Measurements from ENCODE around the gene ZNF358. TPM values are rescaled to one million over a fixed set of nuclear protein-coding genes. Genes with fewer than 3 reads are reported as not detected.

Gene ZNF358
- total RNA-seq, 1 donor from 2014 or later: 67.1 TPM

DNA sequence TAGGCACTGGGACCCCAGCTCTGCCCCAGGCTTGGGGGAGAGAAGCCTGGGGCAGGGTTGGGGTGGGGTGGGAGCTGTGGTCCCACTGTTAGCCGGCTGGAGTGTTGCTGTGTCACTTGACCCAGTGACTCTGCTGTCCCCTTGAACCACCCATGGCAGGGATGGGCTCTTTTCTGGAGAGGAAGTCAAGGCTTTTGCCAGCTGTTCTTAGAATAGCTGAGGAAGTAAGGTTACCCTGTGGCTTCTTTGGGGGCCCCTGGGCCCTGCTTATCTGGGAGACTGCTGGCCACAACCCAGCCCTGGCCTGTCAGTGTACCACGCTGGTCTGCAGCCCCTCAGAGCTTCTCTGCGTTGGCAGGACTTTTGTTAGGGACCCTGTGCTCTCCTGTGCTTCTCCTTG, 28.7 kb downstream of the ZNF358 start:
- H3K36me3 Mint-ChIP-seq: peaks cover 7% of the 10 kb centered on the region

DNA sequence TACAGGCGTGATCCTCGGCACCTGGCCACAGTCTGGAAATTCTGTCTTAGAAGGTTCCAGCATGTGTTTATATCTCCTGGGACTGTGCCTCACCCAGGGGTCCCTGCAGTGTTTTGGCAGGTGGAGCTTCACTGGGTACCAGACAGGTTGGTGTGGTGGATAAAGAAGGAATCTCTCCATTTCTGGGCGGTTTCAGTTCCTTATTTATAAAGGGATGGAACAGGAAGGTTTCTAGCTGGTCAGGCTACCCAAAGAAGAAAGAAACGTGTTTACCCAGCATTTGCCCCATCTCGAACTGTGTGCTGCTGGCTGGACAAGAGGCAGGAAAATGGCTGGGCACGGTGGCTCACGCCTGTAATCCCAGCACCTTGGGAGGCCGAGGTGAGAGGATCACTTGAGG, 29.4 kb downstream of the ZNF358 start:
- TF ChIP-seq, protein P1, sequence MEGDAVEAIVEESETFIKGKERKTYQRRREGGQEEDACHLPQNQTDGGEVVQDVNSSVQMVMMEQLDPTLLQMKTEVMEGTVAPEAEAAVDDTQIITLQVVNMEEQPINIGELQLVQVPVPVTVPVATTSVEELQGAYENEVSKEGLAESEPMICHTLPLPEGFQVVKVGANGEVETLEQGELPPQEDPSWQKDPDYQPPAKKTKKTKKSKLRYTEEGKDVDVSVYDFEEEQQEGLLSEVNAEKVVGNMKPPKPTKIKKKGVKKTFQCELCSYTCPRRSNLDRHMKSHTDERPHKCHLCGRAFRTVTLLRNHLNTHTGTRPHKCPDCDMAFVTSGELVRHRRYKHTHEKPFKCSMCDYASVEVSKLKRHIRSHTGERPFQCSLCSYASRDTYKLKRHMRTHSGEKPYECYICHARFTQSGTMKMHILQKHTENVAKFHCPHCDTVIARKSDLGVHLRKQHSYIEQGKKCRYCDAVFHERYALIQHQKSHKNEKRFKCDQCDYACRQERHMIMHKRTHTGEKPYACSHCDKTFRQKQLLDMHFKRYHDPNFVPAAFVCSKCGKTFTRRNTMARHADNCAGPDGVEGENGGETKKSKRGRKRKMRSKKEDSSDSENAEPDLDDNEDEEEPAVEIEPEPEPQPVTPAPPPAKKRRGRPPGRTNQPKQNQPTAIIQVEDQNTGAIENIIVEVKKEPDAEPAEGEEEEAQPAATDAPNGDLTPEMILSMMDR (conservative IDR thresholded peaks at IDR 0.05): no peak
- DNase-seq (ENCODE audit: extremely low spot score, unreplicated experiment): no peak
- H3K4me3 Mint-ChIP-seq: no peak overlapping the region
- H3K9me3 Mint-ChIP-seq: no peaks in the 10 kb centered on the region
- no peaks in the 10 kb centered on the region for H3K27me3 Mint-ChIP-seq
- H3K27ac Mint-ChIP-seq: no peak overlapping the region
- H3K36me3 Mint-ChIP-seq: peaks cover 7% of the 10 kb centered on the region
- H3K4me1 Mint-ChIP-seq (ENCODE audit: unreplicated experiment): no peaks in the 10 kb centered on the region

More for the DNA sequence above, 28.7 kb downstream of the ZNF358 start:
- H3K9me3 Mint-ChIP-seq: no peaks in the 10 kb centered on the region
- H3K27me3 Mint-ChIP-seq: no peaks in the 10 kb centered on the region
- H3K4me1 Mint-ChIP-seq (ENCODE audit: unreplicated experiment): no peaks in the 10 kb centered on the region
- DNase-seq (ENCODE audit: extremely low spot score, unreplicated experiment): no peak
- H3K4me3 Mint-ChIP-seq: no peak overlapping the region
- no peak overlapping the region for H3K27ac Mint-ChIP-seq
- TF ChIP-seq, protein P1 (conservative IDR thresholded peaks at IDR 0.05): no peak

- H3K27me3 Mint-ChIP-seq: no peaks in the 10 kb centered on the region
- no peaks in the 10 kb centered on the region for H3K9me3 Mint-ChIP-seq
- H3K36me3 Mint-ChIP-seq: peaks cover 7% of the 10 kb centered on the region
- DNase-seq (ENCODE audit: extremely low spot score, unreplicated experiment): no peak
- H3K27ac Mint-ChIP-seq: no peak overlapping the region
- no peaks in the 10 kb centered on the region for H3K4me1 Mint-ChIP-seq (ENCODE audit: unreplicated experiment)
- TF ChIP-seq, protein P1 (conservative IDR thresholded peaks at IDR 0.05): no peak
- no peak overlapping the region for H3K4me3 Mint-ChIP-seq
Observed at GRCh38 chr19:7545904-7546303, 30.0 kb downstream of the ZNF358 start.

- Mint-ChIP-seq H3K4me1 (ENCODE audit: unreplicated experiment) (peaks cover 6% of the 10 kb centered on the region), H3K27ac (no peak overlapping the region), H3K36me3 (peaks cover 9% of the 10 kb centered on the region), H3K4me3 (no peak overlapping the region), H3K27me3 (no peaks in the 10 kb centered on the region), H3K9me3 (no peaks in the 10 kb centered on the region)
- TF ChIP-seq, protein P1 (conservative IDR thresholded peaks at IDR 0.05): no peak
- DNase-seq (ENCODE audit: extremely low spot score, unreplicated experiment): no peak
Observed at GRCh38 chr19:7547159-7547558, 31.3 kb downstream of the ZNF358 start.

DNA sequence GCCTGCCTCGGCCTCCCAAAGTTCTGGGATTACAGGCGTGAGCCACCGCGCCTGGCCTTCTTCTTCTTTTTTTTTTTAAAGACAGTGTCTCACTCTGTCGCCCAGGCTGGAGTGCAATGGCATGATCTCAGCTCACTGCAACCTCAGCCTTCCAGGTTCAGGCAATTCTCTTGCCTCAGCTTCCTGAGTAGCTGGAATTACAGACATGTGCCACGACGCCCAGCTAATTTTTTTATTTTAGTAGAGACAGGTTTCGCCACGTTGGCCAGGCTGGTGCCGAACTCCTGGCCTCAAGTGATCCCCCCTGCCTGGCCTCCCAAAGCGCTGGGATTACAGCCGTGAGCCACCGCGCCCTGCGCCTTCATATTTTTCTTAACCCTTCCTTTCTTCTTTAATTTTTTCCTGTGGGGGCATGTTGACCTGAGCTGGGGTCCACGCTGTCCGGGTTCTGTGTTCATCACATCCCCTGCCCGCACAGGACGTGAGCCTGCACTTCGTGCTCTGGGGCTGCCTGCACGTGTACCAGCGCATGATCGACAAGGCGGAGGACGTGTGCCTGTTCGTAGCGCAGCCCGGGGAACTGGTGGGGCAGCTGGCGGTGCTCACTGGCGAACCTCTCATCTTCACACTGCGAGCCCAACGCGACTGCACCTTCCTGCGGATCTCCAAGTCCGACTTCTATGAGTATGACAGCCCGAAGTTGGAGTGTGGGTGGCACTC, 33.7 kb downstream of the ZNF358 start:
- H3K4me1 Mint-ChIP-seq (ENCODE audit: unreplicated experiment): peaks cover 6% of the 10 kb centered on the region
- no peak for DNase-seq (ENCODE audit: extremely low spot score, unreplicated experiment)
- no peaks in the 10 kb centered on the region for H3K27me3 Mint-ChIP-seq
- no peak overlapping the region for H3K27ac Mint-ChIP-seq
- no peak overlapping the region for H3K4me3 Mint-ChIP-seq
- TF ChIP-seq, protein P1 (conservative IDR thresholded peaks at IDR 0.05): no peak
- no peaks in the 10 kb centered on the region for H3K9me3 Mint-ChIP-seq
- H3K36me3 Mint-ChIP-seq: peaks cover 8% of the 10 kb centered on the region
